HG03442 (cell line): ENCODE measurements around the gene PTX4.
"Not testable (repeated sequence)": the region's sequence is repeated elsewhere in the genome, so short reads cannot be mapped to it uniquely, and the experiment has no call there.

ENCODE experiments used
- ATAC-seq: cut with Tn5 transposase; IDR thresholded peaks from one replicate; pipeline ENCODE4 v1.9.1; 2021; ENCODE audit warnings: mild to moderate bottlenecking, moderate library complexity; ENCODE audit not compliant: unreplicated experiment

The PTX4 gene

GRCh38 chr16:1447965-1448364 lies 40.8 kb downstream of the PTX4 start:
- no peak for ATAC-seq

- ATAC-seq: no peak
Observed at GRCh38 chr16:1446296-1447080, 42.3 kb downstream of the PTX4 start.

- no peak for ATAC-seq
Observed at GRCh38 chr16:1445518-1446203, 43.1 kb downstream of the PTX4 start.

GRCh38 chr16:1444730-1445517 lies 43.8 kb downstream of the PTX4 start:
- no peak for ATAC-seq

GRCh38 chr16:1443980-1444729 lies 44.6 kb downstream of the PTX4 start, which contains the start of gene CCDC154:
TSS of gene CCDC154 (minus strand) at chr16:1444556. CDS start at chr16:1444322, 234 bp downstream.
- no peak for ATAC-seq

GRCh38 chr16:1443403-1443973 lies 45.3 kb downstream of the PTX4 start:
- ATAC-seq: no peak

- ATAC-seq: no peak
Observed at GRCh38 chr16:1442697-1443096, 46.0 kb downstream of the PTX4 start.

- no peak for ATAC-seq
Observed at GRCh38 chr16:1441391-1441829, 47.3 kb downstream of the PTX4 start.

- not testable (repeated sequence) for ATAC-seq
Observed at GRCh38 chr16:1439699-1440074, 49.1 kb downstream of the PTX4 start.

GRCh38 chr16:1439058-1439698 lies 49.6 kb downstream of the PTX4 start:
- ATAC-seq: no peak

GRCh38 chr16:1438229-1439057 lies 50.3 kb downstream of the PTX4 start:
- ATAC-seq: no peak

- no peak for ATAC-seq
Observed at GRCh38 chr16:1437606-1438005, 51.1 kb downstream of the PTX4 start.

GRCh38 chr16:1436731-1437355 lies 51.9 kb downstream of the PTX4 start:
- ATAC-seq: no peak

- ATAC-seq: no peak
Observed at GRCh38 chr16:1435921-1436697, 52.6 kb downstream of the PTX4 start.
